Measurements from ENCODE around the gene FLYWCH2.

The FLYWCH2 gene

DNA sequence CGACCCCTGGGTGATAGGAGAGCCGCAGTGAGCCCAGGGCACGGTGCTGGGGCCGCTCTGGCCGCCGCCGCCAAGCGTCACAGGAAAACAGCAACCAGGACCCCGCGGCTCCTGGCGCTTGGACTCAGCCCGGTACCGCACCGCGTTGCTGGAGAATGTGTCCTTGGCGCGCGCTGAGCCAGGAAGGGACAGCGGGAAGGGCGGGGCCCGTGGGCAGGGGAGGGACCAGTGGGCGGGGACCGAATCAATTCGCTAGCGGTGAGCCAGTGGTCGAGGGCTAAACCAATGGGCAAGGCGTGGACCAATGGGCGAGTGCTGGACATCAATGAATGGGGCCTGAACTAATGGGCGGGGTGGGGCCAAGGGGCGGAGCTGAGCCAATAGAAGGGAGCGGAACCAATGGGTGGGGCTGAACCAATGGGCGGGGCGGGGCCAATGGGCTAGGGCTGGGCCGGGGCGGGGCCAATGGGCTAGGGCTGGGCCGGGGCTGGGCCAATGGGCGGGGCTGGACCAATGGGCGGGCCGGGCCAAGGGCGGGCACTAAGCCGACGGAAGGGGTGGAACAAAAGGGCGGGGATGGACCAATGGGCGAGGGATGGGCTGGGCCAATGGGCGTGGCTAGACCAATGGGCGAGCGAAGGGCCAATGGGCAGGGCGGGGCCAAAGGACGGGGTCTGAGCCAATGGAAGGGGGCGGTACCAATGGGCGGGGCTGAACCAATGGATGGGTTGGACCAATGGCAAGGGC is 22.4 kb downstream of the FLYWCH2 start (continued):
- TF ChIP-seq ZBTB1 (tag by site-specific recombination; IDR thresholded peaks at IDR 0.05) (no peak), ZNF621 (tag by site-specific recombination; IDR thresholded peaks at IDR 0.05) (no peak), GFI1B (tag by site-specific recombination; IDR thresholded peaks at IDR 0.05) (no peak), ZNF133 (tag by site-specific recombination; IDR thresholded peaks at IDR 0.05) (no peak), ZNF561 (tag by site-specific recombination; IDR thresholded peaks at IDR 0.05; ENCODE audit: borderline replicate concordance) (peak; percentile 72), ZFP69B (tag by site-specific recombination; IDR thresholded peaks at IDR 0.05) (peak; percentile 38; the same call in 1 of the 2 replicates), ZNF658 (tag by site-specific recombination; IDR thresholded peaks at IDR 0.05) (no peak), ZNF830 (tag by site-specific recombination; IDR thresholded peaks at IDR 0.05; ENCODE audit: low read depth) (no peak), ZNF175 (tag by site-specific recombination; IDR thresholded peaks at IDR 0.05) (no peak), ZNF600 (tag by site-specific recombination; IDR thresholded peaks at IDR 0.05) (peak; percentile 65), GLIS2 (tag by site-specific recombination; IDR thresholded peaks at IDR 0.05) (no peak), BCL11A (tag by site-specific recombination; IDR thresholded peaks at IDR 0.05; ENCODE audit: low read depth) (peak; percentile 25; the same call in 1 of the 2 replicates), ZNF776 (tag by site-specific recombination; IDR thresholded peaks at IDR 0.05; ENCODE audit: borderline replicate concordance) (no peak), REPIN1 (tag by site-specific recombination; IDR thresholded peaks at IDR 0.05; ENCODE audit: low read depth) (0 out of 2 replicates have a peak, but pooled peaks have one; percentile 14), ZNF416 (tag by site-specific recombination; IDR thresholded peaks at IDR 0.05) (no peak), ZNF324 (tag by site-specific recombination; IDR thresholded peaks at IDR 0.05) (no peak), ZNF549 (tag by site-specific recombination; IDR thresholded peaks at IDR 0.05) (no peak), ZNF660 (tag by site-specific recombination; IDR thresholded peaks at IDR 0.05) (peak; percentile 77; the same call in 1 of the 2 replicates), ZNF433 (tag by site-specific recombination; IDR thresholded peaks at IDR 0.05; ENCODE audit: low read depth) (no peak), ZNF560 (tag by site-specific recombination; IDR thresholded peaks at IDR 0.05; ENCODE audit: borderline replicate concordance) (no peak), RBAK (tag by site-specific recombination; IDR thresholded peaks at IDR 0.05) (no peak), ZNF654 (tag by site-specific recombination; IDR thresholded peaks at IDR 0.05; ENCODE audit: low read depth) (no peak)
- TF ChIP-seq, protein P1, sequence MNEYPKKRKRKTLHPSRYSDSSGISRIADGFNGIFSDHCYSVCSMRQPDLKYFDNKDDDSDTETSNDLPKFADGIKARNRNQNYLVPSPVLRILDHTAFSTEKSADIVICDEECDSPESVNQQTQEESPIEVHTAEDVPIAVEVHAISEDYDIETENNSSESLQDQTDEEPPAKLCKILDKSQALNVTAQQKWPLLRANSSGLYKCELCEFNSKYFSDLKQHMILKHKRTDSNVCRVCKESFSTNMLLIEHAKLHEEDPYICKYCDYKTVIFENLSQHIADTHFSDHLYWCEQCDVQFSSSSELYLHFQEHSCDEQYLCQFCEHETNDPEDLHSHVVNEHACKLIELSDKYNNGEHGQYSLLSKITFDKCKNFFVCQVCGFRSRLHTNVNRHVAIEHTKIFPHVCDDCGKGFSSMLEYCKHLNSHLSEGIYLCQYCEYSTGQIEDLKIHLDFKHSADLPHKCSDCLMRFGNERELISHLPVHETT (tag by site-specific recombination; IDR thresholded peaks at IDR 0.05): 0 out of 2 replicates have a peak, but pooled peaks have one; percentile 45
- TF ChIP-seq, protein P2, sequence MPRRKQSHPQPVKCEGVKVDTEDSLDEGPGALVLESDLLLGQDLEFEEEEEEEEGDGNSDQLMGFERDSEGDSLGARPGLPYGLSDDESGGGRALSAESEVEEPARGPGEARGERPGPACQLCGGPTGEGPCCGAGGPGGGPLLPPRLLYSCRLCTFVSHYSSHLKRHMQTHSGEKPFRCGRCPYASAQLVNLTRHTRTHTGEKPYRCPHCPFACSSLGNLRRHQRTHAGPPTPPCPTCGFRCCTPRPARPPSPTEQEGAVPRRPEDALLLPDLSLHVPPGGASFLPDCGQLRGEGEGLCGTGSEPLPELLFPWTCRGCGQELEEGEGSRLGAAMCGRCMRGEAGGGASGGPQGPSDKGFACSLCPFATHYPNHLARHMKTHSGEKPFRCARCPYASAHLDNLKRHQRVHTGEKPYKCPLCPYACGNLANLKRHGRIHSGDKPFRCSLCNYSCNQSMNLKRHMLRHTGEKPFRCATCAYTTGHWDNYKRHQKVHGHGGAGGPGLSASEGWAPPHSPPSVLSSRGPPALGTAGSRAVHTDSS (tag by site-specific recombination; IDR thresholded peaks at IDR 0.05): no peak
- TF ChIP-seq, protein P3, sequence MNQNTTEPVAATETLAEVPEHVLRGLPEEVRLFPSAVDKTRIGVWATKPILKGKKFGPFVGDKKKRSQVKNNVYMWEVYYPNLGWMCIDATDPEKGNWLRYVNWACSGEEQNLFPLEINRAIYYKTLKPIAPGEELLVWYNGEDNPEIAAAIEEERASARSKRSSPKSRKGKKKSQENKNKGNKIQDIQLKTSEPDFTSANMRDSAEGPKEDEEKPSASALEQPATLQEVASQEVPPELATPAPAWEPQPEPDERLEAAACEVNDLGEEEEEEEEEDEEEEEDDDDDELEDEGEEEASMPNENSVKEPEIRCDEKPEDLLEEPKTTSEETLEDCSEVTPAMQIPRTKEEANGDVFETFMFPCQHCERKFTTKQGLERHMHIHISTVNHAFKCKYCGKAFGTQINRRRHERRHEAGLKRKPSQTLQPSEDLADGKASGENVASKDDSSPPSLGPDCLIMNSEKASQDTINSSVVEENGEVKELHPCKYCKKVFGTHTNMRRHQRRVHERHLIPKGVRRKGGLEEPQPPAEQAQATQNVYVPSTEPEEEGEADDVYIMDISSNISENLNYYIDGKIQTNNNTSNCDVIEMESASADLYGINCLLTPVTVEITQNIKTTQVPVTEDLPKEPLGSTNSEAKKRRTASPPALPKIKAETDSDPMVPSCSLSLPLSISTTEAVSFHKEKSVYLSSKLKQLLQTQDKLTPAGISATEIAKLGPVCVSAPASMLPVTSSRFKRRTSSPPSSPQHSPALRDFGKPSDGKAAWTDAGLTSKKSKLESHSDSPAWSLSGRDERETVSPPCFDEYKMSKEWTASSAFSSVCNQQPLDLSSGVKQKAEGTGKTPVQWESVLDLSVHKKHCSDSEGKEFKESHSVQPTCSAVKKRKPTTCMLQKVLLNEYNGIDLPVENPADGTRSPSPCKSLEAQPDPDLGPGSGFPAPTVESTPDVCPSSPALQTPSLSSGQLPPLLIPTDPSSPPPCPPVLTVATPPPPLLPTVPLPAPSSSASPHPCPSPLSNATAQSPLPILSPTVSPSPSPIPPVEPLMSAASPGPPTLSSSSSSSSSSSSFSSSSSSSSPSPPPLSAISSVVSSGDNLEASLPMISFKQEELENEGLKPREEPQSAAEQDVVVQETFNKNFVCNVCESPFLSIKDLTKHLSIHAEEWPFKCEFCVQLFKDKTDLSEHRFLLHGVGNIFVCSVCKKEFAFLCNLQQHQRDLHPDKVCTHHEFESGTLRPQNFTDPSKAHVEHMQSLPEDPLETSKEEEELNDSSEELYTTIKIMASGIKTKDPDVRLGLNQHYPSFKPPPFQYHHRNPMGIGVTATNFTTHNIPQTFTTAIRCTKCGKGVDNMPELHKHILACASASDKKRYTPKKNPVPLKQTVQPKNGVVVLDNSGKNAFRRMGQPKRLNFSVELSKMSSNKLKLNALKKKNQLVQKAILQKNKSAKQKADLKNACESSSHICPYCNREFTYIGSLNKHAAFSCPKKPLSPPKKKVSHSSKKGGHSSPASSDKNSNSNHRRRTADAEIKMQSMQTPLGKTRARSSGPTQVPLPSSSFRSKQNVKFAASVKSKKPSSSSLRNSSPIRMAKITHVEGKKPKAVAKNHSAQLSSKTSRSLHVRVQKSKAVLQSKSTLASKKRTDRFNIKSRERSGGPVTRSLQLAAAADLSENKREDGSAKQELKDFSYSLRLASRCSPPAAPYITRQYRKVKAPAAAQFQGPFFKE (tag by site-specific recombination; IDR thresholded peaks at IDR 0.05; ENCODE audit: borderline replicate concordance): no peak
- TF ChIP-seq, protein P4, sequence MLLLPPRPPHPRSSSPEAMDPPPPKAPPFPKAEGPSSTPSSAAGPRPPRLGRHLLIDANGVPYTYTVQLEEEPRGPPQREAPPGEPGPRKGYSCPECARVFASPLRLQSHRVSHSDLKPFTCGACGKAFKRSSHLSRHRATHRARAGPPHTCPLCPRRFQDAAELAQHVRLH (tag by site-specific recombination; IDR thresholded peaks at IDR 0.05): no peak
- TF ChIP-seq, protein P5, sequence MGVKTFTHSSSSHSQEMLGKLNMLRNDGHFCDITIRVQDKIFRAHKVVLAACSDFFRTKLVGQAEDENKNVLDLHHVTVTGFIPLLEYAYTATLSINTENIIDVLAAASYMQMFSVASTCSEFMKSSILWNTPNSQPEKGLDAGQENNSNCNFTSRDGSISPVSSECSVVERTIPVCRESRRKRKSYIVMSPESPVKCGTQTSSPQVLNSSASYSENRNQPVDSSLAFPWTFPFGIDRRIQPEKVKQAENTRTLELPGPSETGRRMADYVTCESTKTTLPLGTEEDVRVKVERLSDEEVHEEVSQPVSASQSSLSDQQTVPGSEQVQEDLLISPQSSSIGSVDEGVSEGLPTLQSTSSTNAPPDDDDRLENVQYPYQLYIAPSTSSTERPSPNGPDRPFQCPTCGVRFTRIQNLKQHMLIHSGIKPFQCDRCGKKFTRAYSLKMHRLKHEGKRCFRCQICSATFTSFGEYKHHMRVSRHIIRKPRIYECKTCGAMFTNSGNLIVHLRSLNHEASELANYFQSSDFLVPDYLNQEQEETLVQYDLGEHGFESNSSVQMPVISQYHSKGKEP (tag by site-specific recombination; IDR thresholded peaks at IDR 0.05): no peak
- TF ChIP-seq, protein P6, sequence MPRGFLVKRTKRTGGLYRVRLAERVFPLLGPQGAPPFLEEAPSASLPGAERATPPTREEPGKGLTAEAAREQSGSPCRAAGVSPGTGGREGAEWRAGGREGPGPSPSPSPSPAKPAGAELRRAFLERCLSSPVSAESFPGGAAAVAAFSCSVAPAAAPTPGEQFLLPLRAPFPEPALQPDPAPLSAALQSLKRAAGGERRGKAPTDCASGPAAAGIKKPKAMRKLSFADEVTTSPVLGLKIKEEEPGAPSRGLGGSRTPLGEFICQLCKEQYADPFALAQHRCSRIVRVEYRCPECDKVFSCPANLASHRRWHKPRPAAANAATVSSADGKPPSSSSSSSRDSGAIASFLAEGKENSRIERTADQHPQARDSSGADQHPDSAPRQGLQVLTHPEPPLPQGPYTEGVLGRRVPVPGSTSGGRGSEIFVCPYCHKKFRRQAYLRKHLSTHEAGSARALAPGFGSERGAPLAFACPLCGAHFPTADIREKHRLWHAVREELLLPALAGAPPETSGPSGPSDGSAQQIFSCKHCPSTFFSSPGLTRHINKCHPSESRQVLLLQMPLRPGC (tag by site-specific recombination; IDR thresholded peaks at IDR 0.05): peak; percentile 72

All from HEK293 (cell line).